Measurements from ENCODE around the gene EXOC7. TPM values are rescaled to one million over a fixed set of nuclear protein-coding genes. Genes with fewer than 3 reads are reported as not detected.

Gene EXOC7
- total RNA-seq, 6 experiments from 2014 or later, result 134 to 157 (median 144) TPM

Small RNAs within 50 kb of the gene (microRNA-seq; reads per million reads assigned to microRNA genes)
- gene MIR6868, result not detected

Other genes starting within 250 kb of the EXOC7 start
- gene WBP2, start 248.5 kb downstream of the EXOC7 start, total RNA-seq (2021; fragmentation: NEBNext Ultra II Directional; extraction: Animal tissue kit (Norgen Biotek cat#: 25700)), result 10 to 100 TPM; 51.4 to 65.5 (median 59.3) TPM
- gene TRIM47, start 225.2 kb downstream of the EXOC7 start, total RNA-seq (2021; fragmentation: NEBNext Ultra II Directional; extraction: Animal tissue kit (Norgen Biotek cat#: 25700)), result 1 to 10 TPM; 1.0 to 2.3 (median 1.5) TPM
- gene TRIM65, start 206.8 kb downstream of the EXOC7 start, total RNA-seq (2021; fragmentation: NEBNext Ultra II Directional; extraction: Animal tissue kit (Norgen Biotek cat#: 25700)), result 10 to 100 TPM; 10.3 to 12.6 (median 11.0) TPM
- 10 to 100 TPM; 64.9 to 89.8 (median 70.3) TPM for gene MRPL38, start 198.9 kb downstream of the EXOC7 start, total RNA-seq (2021; fragmentation: NEBNext Ultra II Directional; extraction: Animal tissue kit (Norgen Biotek cat#: 25700))
- 10 to 100 TPM in 1 of 6 experiments, 1 to 10 TPM in 5; 5.6 to 10.1 (median 6.3) TPM for gene FBF1, start 162.7 kb downstream of the EXOC7 start, total RNA-seq (2021; fragmentation: NEBNext Ultra II Directional; extraction: Animal tissue kit (Norgen Biotek cat#: 25700))
- gene ACOX1, start 124.6 kb downstream of the EXOC7 start, total RNA-seq (2021; fragmentation: NEBNext Ultra II Directional; extraction: Animal tissue kit (Norgen Biotek cat#: 25700)), result 10 to 100 TPM; 40.4 to 47.2 (median 44.5) TPM
- gene TEN1, start 124.5 kb downstream of the EXOC7 start, total RNA-seq (2021; fragmentation: NEBNext Ultra II Directional; extraction: Animal tissue kit (Norgen Biotek cat#: 25700)), result 10 to 100 TPM; 13.3 to 15.4 (median 13.8) TPM
- 1 to 10 TPM; 1.9 to 2.9 (median 2.1) TPM for gene CDK3, start 102.9 kb downstream of the EXOC7 start, total RNA-seq (2021; fragmentation: NEBNext Ultra II Directional; extraction: Animal tissue kit (Norgen Biotek cat#: 25700))
- not detected for gene EVPL, start 76.5 kb downstream of the EXOC7 start, total RNA-seq (2021; fragmentation: NEBNext Ultra II Directional; extraction: Animal tissue kit (Norgen Biotek cat#: 25700))
- gene SRP68, start 31.3 kb downstream of the EXOC7 start, total RNA-seq (2021; fragmentation: NEBNext Ultra II Directional; extraction: Animal tissue kit (Norgen Biotek cat#: 25700)), result 100 to 1,000 TPM in 3 of 6 experiments, 10 to 100 TPM in 3; 95.3 to 104 (median 100.0) TPM
- under 1 TPM in 5 of 6 experiments, not detected in 1; 0.14 to 0.33 (median 0.15) TPM for gene GALR2, start 29.0 kb downstream of the EXOC7 start, total RNA-seq (2021; fragmentation: NEBNext Ultra II Directional; extraction: Animal tissue kit (Norgen Biotek cat#: 25700))
- under 1 TPM in 2 of 6 experiments, not detected in 4; 0.23 to 0.26 TPM for gene ZACN, start 24.6 kb downstream of the EXOC7 start, total RNA-seq (2021; fragmentation: NEBNext Ultra II Directional; extraction: Animal tissue kit (Norgen Biotek cat#: 25700))
- not detected for gene FOXJ1, start 37.5 kb upstream of the EXOC7 start, total RNA-seq (2021; fragmentation: NEBNext Ultra II Directional; extraction: Animal tissue kit (Norgen Biotek cat#: 25700))
- under 1 TPM in 3 of 6 experiments, not detected in 3; 0.11 to 0.19 (median 0.18) TPM for gene RNF157, start 136.7 kb upstream of the EXOC7 start, total RNA-seq (2021; fragmentation: NEBNext Ultra II Directional; extraction: Animal tissue kit (Norgen Biotek cat#: 25700))
- 10 to 100 TPM; 24.5 to 35.7 (median 30.5) TPM for gene UBALD2, start 161.6 kb upstream of the EXOC7 start, total RNA-seq (2021; fragmentation: NEBNext Ultra II Directional; extraction: Animal tissue kit (Norgen Biotek cat#: 25700))
- gene QRICH2, start 204.5 kb upstream of the EXOC7 start, total RNA-seq (2021; fragmentation: NEBNext Ultra II Directional; extraction: Animal tissue kit (Norgen Biotek cat#: 25700)), result 1 to 10 TPM; 1.2 to 2.3 (median 1.4) TPM